ENCODE measurements around the gene KIF26A. TPM values are rescaled to one million over a fixed set of nuclear protein-coding genes. Genes with fewer than 3 reads are reported as not detected.

Gene KIF26A
- total and polyA plus RNA-seq, 2 experiments from 2014 or later, result 5.6 to 103 TPM

DNA sequence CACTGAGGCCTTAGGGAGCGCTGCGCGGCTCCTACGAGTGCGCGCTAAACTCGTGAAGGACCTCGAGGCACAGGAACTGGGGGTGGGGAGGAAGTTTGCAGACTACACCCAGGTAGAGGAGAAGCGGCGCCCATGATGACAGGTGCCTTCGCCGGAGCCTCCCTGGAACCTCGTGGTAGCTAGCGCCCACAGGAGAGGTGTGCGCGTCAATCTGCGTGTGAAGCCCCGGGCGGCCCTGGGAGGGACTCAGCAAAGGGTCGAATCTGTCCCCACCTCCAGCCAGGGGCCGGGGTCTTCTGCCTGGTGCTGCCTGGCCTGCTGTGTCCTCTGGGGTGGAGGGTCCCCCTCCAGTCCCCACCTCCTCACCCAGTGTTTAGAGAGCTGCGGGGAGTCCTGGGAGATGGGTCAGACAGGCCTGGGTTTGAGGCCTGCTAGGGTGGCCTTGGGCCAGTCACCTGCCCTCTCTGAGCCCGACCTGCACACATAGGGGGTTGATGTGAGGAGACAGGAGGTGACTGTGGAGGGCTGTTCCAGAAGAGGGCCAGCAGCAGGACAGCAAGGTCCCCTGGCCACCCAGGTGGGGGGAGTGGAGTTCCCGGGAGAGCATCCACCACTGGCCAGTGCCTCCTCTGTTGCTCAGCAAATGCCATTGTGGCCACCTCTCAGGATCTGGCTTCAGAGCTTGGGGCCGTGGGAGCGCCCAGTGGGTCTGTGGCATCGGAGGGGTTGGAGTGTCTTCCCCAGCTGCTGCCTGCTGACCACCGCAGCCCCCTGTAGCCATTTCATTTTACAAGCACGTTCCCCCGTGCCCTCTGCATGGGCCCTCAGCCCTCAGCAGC is 20.2 kb upstream of the KIF26A start (continued):
- TF ChIP-seq, protein P1, sequence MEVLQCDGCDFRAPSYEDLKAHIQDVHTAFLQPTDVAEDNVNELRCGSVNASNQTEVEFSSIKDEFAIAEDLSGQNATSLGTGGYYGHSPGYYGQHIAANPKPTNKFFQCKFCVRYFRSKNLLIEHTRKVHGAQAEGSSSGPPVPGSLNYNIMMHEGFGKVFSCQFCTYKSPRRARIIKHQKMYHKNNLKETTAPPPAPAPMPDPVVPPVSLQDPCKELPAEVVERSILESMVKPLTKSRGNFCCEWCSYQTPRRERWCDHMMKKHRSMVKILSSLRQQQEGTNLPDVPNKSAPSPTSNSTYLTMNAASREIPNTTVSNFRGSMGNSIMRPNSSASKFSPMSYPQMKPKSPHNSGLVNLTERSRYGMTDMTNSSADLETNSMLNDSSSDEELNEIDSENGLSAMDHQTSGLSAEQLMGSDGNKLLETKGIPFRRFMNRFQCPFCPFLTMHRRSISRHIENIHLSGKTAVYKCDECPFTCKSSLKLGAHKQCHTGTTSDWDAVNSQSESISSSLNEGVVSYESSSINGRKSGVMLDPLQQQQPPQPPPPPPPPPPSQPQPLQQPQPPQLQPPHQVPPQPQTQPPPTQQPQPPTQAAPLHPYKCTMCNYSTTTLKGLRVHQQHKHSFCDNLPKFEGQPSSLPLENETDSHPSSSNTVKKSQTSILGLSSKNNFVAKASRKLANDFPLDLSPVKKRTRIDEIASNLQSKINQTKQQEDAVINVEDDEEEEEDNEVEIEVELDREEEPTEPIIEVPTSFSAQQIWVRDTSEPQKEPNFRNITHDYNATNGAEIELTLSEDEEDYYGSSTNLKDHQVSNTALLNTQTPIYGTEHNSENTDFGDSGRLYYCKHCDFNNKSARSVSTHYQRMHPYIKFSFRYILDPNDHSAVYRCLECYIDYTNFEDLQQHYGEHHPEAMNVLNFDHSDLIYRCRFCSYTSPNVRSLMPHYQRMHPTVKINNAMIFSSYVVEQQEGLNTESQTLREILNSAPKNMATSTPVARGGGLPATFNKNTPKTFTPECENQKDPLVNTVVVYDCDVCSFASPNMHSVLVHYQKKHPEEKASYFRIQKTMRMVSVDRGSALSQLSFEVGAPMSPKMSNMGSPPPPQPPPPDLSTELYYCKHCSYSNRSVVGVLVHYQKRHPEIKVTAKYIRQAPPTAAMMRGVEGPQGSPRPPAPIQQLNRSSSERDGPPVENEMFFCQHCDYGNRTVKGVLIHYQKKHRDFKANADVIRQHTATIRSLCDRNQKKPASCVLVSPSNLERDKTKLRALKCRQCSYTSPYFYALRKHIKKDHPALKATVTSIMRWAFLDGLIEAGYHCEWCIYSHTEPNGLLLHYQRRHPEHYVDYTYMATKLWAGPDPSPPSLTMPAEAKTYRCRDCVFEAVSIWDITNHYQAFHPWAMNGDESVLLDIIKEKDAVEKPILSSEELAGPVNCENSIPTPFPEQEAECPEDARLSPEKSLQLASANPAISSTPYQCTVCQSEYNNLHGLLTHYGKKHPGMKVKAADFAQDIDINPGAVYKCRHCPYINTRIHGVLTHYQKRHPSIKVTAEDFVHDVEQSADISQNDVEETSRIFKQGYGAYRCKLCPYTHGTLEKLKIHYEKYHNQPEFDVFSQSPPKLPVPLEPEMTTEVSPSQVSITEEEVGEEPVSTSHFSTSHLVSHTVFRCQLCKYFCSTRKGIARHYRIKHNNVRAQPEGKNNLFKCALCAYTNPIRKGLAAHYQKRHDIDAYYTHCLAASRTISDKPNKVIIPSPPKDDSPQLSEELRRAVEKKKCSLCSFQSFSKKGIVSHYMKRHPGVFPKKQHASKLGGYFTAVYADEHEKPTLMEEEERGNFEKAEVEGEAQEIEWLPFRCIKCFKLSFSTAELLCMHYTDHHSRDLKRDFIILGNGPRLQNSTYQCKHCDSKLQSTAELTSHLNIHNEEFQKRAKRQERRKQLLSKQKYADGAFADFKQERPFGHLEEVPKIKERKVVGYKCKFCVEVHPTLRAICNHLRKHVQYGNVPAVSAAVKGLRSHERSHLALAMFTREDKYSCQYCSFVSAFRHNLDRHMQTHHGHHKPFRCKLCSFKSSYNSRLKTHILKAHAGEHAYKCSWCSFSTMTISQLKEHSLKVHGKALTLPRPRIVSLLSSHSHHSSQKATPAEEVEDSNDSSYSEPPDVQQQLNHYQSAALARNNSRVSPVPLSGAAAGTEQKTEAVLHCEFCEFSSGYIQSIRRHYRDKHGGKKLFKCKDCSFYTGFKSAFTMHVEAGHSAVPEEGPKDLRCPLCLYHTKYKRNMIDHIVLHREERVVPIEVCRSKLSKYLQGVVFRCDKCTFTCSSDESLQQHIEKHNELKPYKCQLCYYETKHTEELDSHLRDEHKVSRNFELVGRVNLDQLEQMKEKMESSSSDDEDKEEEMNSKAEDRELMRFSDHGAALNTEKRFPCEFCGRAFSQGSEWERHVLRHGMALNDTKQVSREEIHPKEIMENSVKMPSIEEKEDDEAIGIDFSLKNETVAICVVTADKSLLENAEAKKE (CRISPR knock-in tag; IDR thresholded peaks at IDR 0.05), result no peak
- TF ChIP-seq JUNB (IDR thresholded peaks at IDR 0.05; ENCODE audit: unreplicated experiment) (no peak), EZH2 (IDR thresholded peaks at IDR 0.05; ENCODE audit: low read depth, unreplicated experiment) (no peak), ZNF331 (CRISPR knock-in tag; IDR thresholded peaks at IDR 0.05; ENCODE audit: low read depth) (no peak), EZH2phosphoT487 (IDR thresholded peaks at IDR 0.05; ENCODE audit: unreplicated experiment) (no peak), POLR2AphosphoS5 (IDR thresholded peaks at IDR 0.05; ENCODE audit: low read depth) (no peak), STAT1 (IDR thresholded peaks at IDR 0.05; ENCODE audit: unreplicated experiment) (no peak), ZNF114 (CRISPR knock-in tag; IDR thresholded peaks at IDR 0.05) (no peak)
- TF ChIP-seq, protein P2, sequence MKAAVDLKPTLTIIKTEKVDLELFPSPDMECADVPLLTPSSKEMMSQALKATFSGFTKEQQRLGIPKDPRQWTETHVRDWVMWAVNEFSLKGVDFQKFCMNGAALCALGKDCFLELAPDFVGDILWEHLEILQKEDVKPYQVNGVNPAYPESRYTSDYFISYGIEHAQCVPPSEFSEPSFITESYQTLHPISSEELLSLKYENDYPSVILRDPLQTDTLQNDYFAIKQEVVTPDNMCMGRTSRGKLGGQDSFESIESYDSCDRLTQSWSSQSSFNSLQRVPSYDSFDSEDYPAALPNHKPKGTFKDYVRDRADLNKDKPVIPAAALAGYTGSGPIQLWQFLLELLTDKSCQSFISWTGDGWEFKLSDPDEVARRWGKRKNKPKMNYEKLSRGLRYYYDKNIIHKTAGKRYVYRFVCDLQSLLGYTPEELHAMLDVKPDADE (IDR thresholded peaks at IDR 0.05), result no peak
- TF ChIP-seq, protein P3, sequence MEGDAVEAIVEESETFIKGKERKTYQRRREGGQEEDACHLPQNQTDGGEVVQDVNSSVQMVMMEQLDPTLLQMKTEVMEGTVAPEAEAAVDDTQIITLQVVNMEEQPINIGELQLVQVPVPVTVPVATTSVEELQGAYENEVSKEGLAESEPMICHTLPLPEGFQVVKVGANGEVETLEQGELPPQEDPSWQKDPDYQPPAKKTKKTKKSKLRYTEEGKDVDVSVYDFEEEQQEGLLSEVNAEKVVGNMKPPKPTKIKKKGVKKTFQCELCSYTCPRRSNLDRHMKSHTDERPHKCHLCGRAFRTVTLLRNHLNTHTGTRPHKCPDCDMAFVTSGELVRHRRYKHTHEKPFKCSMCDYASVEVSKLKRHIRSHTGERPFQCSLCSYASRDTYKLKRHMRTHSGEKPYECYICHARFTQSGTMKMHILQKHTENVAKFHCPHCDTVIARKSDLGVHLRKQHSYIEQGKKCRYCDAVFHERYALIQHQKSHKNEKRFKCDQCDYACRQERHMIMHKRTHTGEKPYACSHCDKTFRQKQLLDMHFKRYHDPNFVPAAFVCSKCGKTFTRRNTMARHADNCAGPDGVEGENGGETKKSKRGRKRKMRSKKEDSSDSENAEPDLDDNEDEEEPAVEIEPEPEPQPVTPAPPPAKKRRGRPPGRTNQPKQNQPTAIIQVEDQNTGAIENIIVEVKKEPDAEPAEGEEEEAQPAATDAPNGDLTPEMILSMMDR (conservative IDR thresholded peaks at IDR 0.05; ENCODE audit: low read depth in 2 of 2), result no peak
